ENCODE measurements around the gene MT1X.

DNA sequence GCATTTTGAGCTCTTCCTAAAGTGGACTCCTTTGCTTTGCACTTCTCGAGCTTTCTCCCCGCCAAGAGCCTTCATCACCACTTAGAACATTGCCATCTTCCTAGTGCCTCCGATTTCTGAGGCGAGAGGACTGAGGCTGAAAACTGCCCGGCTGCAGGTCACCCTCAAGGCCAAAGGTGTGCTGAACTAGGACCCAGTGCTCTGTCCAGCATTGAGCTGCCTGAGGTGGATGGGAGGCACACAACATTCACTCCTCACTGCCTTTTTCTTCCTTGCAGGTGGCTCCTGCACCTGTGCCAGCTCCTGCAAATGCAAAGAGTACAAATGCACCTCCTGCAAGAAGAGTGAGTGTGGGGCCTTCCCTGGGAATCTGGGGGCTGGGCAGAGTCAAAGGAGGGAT, 38.4 kb upstream of the MT1X start:
- TF ChIP-seq, protein P1, sequence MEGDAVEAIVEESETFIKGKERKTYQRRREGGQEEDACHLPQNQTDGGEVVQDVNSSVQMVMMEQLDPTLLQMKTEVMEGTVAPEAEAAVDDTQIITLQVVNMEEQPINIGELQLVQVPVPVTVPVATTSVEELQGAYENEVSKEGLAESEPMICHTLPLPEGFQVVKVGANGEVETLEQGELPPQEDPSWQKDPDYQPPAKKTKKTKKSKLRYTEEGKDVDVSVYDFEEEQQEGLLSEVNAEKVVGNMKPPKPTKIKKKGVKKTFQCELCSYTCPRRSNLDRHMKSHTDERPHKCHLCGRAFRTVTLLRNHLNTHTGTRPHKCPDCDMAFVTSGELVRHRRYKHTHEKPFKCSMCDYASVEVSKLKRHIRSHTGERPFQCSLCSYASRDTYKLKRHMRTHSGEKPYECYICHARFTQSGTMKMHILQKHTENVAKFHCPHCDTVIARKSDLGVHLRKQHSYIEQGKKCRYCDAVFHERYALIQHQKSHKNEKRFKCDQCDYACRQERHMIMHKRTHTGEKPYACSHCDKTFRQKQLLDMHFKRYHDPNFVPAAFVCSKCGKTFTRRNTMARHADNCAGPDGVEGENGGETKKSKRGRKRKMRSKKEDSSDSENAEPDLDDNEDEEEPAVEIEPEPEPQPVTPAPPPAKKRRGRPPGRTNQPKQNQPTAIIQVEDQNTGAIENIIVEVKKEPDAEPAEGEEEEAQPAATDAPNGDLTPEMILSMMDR (optimal IDR thresholded peaks at IDR 0.05 in 1 of 3, IDR thresholded peaks at IDR 0.05 in 1 of 3, conservative IDR thresholded peaks at IDR 0.05 in 1 of 3; ENCODE audit: extremely low read depth in 1 of 3, insufficient read depth in 2 of 3, low read length in 3 of 3) = no peak
- TF ChIP-seq EZH2 (IDR thresholded peaks at IDR 0.05; ENCODE audit: low read length) = no peak
